OCI-LY3 (cell line): Measurements from ENCODE around the gene PRDM5.

Source experiments
- EZH2phosphoT487 ChIP-seq: fragments of 200-600 bp; shearing (Covaris generic); IDR thresholded peaks from 2 replicates; pipeline ENCODE4 v1.6.1; 2018; ENCODE audit warnings: antibody characterized with exemption, mixed run types, low read depth
- TF ChIP-seq, protein P1 (sequence below): fragments of 200-600, 300-600 bp; sonication (generic); IDR thresholded peaks from 2 replicates; pipeline ENCODE4 v1.5.1; 2014; ENCODE audit warnings: antibody characterized with exemption, low read length, low read depth

- TF ChIP-seq, protein P1, sequence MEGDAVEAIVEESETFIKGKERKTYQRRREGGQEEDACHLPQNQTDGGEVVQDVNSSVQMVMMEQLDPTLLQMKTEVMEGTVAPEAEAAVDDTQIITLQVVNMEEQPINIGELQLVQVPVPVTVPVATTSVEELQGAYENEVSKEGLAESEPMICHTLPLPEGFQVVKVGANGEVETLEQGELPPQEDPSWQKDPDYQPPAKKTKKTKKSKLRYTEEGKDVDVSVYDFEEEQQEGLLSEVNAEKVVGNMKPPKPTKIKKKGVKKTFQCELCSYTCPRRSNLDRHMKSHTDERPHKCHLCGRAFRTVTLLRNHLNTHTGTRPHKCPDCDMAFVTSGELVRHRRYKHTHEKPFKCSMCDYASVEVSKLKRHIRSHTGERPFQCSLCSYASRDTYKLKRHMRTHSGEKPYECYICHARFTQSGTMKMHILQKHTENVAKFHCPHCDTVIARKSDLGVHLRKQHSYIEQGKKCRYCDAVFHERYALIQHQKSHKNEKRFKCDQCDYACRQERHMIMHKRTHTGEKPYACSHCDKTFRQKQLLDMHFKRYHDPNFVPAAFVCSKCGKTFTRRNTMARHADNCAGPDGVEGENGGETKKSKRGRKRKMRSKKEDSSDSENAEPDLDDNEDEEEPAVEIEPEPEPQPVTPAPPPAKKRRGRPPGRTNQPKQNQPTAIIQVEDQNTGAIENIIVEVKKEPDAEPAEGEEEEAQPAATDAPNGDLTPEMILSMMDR = no peak
- TF ChIP-seq EZH2phosphoT487 = no peak
Observed at GRCh38 chr4:120683897-120684540, 238.5 kb downstream of the PRDM5 start.
